Muscle of arm (tissue), 12 donors: Measurements from ENCODE around the gene MMP7. TPM values are rescaled to one million over a fixed set of nuclear protein-coding genes. Genes with fewer than 3 reads are reported as not detected.

Experiments
- DNase-seq: peaks from one replicate; pipeline ENCODE4 v3.0.0-alpha.2; 2013
- polyA plus RNA-seq, 12 donors: library from polyadenylated mRNA; unstranded; fragments of 120-200 nt; gene quantifications; one replicate each; pipeline ENCODE4 v1.2.1, GENCODE V29; 2013; ENCODE audit not compliant: insufficient read length in 12 of 12

Gene MMP7
- polyA plus RNA-seq, 12 donors = not detected

DNA sequence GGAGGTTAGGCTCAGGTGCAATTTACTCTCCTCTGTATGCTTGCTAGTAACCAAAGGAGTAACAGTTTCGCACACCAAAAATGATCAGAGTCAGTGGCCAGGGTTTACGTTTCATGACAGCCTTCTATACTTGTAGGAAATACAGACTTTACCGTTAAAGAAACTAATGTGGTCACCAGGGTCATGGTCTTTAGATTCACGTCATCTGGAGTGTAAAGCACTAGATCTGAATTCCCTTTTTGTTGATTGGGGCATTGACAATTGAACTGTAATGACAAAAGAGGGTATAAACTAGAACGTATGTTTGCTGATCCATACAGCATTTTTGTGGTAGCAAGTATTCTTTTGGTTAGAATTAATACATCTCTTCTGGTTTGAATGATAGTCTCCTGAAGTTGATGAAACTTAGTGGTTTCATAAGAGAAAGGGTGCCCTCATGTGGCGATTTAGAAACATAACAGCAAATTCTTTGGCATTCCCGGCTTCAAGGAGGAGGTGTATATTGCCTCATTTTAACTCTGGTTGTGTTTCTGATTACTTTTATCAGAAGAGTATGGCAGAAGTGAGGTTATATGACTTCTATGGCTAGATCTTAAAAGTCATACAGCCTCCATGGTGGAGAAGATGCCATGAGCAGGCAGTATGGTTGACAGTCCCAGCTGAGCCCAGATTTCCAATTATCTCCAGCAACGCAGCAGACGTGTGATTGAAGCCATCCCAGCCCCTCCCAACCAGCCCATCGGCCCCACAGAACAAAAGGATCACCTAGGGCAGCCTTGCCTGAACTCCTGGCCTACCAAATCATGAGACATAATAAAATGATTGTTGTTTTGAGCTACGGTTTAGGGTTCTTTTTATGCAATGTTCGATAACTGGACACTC is 35.1 kb downstream of the MMP7 start:
- peak; percentile 76 for DNase-seq

DNA sequence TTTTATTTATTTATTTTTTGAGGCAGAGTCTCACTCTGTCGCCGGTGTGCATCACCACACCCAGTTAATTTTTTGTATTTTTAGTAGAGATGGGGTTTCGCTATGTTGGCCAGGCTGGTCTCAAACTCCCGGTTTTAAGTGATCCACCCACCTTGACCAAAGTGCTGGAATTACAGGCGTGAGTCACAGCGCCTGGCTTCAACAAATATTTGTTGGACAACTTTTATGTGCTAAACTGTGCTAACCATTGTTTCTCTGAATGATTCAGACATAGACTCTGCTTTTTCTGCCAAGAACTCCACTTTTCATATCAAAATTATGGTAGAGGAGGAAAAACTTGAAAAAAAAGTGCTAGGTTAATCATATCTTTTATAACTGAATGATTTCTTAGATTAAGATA is 36.3 kb downstream of the MMP7 start:
- DNase-seq = no peak

DNA sequence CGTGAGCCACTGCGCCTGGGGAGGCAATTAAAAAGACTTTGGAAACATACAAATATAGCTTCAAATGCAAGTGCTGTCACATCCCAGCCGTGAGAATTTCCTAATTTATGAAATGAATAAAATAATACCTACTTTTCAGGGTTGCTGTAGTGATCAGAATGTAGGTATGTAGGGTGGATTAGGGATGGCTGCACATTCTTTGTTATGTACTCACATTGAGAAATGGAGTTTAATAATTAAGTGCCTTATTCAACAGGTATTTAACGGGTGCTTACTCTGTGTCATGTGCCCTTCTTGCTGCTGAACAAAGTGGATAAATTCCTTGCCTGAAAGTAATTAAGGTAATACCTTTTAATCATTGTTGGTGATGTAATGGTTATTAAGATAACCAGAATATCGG is 37.0 kb downstream of the MMP7 start:
- DNase-seq = no peak

DNA sequence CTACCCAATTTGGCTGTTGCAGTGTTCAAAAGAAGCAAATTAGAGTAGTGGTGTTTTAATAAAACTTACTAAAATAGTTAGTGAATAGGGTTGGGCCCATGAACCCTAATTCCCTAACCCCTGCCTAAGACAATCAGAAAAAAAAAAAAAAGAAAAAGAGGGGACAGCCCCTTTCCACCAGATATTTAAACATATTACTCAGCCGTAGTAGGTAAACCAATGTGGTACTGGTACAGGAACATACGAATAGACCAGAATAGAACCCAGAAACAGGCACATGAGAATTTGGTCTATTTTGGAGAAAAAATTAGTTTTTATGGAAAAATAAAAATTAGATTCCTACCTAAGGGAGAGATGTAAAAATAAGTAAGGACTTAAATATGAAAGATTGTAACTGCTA is 38.6 kb downstream of the MMP7 start:
- no peak for DNase-seq

DNA sequence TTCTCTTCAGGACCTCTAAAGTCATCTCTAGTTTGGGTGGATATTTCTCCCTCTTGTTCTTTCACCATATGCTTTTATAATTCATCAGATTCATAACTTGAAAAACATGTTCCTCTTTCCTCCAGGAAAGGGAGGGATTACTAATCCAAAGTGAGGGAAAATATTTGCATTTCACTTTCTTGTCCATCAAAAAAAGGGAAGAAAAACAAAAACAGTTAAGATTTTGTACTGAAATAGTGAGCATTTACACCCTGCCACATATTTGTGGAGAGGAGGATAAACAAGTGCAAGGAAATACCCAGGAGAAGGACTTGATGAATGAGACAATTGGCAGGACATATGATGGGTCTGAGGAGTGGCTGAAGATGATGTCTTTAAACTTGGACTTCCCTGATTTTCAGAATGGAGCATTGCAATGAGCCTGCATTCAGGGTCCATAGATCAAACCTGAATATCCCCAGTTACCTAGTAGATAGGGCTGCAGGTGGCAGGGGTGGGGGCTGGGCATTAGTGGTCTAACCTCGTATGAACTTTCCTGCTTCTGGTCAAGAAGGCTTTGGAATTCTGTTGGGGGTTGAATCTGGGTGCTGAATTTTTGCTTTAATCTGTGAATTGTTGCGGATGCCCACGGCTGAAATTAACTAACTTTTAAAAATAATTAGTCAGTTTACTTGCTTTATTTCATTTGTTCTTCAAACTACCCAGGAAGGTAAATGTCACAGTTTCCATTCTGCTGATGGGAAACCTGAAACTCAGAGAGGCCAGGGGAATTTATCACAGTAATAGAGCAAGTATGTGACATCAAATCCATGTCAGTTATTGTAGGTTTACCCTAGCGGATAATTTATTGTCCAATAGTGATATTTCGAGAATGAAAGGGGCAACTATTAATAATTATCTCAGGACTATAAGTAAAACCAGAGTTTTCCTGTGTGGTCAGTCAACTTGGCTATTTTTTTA is 41.1 kb downstream of the MMP7 start:
- DNase-seq = no peak

DNA sequence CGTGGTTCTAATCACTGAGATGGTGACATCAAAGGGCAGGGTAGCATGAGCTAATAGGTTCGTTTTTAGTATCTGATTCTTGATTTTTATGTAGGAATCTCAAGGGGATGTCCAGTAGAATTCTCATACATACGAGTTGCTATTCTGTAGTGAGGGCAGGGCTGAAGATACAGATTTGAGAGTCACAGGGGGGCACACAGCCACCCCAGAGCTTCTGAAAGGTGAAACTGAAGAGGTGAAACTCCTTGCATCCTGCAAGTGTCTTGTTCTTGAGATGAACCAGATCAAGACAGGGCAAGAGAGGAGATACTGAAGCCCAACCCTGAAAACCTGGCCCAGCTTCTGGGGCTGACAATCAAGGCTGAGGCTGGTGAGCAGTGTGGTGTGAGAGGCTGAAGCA is 42.3 kb downstream of the MMP7 start:
- no peak for DNase-seq

DNA sequence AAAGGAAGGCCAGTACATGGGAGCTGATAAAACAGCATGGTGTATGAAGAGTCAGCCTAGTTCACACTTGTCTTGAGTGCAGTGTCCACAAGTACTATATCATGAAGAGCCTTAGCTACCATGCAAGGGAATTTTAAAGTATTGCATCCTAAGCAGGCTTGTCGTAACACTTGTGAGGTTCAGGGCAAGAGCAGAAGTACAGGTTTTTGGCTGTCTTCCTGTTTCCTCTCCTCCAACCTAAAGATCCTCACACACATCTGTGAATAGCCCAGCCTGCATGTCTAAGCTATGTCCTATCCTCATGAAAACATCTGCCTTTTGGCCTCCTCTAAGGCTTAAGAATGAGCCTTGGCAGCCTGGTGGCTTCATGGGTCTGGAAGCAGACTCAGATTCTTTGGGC is 43.3 kb downstream of the MMP7 start:
- no peak for DNase-seq

DNA sequence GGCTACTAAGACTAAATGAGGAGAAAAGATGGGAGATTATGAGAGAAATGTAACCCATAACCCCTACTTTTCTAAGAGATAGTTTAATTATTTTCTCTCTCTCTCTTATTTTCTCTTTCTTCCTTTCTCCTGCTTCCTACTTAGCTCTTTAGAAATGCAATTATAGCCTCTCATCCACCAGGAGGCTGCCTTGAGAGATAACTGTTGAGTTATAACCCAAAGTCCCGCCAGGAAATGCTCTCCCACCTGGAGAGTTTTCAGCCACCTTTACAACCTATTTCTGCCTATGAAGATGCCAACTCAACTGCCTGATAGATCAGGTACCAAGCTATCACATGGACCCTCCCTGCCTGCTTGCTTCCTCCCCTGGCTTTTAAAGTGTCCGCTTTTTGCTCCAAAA is 44.0 kb downstream of the MMP7 start:
- DNase-seq = no peak

DNA sequence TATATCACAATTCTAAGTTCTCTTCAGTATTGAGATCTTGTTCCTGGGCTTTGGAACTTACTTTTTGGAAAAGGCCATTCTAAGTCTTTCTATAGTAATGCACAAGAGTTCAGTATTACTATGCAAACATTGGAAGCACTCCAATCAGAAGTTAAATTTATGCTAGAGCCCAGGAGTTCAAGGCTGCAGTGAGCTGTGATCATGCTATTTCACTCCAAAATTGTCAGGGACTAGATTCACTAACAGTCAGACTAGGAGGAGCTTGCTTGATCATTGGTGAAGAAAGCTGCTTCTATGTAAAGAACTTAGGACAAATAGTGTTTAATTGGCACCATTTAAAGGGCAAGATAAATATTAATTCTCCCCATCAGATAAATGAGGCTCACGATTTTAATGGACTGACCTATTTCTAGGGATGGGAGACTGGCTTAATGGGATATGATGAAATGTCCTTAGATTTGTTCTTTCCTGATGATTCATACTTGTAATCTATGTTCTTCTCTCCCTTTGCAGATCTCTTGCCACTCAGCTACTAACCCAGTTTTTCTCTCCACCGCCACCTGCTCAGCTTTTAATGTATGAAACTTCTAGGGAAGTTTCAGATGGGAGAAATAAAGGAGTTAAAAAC is 45.3 kb downstream of the MMP7 start:
- no peak for DNase-seq

DNA sequence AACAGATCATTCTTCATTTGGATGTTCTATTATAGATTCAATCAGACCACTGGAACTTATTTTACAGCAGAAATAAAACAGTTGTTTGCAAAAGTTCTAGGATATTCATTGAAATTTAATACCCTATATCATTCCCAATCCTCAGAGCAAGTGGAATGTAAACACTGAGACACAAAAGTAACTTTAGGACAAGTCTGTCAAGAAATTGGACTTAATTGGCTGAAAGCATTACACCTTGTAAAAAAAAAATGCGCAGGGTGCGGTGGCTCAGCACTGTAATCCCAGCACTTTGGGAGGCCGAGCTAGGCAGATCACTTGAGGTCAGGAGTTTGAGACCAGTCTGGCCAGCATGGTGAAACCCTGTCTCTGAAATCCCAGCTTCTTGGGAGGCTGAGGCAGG is 48.1 kb downstream of the MMP7 start:
- DNase-seq = no peak

DNA sequence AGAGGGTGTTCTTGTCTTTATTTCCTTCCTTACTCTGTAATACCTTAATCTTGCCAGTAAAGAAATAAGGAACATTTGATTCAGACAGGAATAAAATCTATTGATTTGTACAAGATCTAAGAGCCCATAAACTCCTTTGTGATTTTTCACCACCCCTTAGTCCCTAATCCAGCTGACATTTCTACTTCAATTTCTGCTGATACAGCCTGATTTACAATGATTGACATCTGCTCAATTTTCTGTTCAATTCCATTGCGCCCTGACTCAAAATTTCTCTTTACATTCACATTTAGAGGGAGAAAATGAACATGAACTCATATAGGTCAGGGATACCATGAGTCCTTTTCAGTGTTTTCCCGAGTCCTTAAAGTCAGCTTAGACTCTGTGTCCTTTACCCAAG is 50.8 kb downstream of the MMP7 start:
- no peak for DNase-seq

DNA sequence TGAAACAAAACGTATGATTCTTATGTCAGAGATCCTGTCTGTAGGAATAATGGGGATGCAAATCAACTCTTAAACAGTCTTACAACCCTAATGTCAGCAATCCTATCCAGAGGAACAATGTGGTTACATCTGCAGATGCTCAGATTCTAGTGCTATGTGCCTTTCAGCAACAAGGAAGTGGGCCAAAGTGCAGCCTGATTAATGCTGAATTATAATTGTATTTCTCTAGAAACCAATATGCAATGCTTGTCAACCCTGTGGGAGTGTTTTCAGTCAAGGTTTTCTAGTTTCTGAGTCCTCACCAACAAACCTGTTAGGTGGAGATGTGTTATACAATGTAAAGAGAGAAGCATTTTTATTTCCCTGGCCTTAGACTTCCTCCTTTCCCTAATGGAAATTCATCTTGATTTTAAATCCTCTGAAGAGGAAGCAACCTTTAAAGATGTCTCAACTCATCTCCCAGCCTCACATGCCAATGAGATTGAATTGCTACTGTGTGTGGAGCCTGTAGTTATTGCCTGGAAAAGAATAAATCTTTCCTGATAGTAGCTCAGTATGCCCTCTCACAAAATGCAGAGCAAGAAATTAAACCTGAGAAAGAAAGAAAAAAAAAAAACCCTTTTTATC is 51.8 kb downstream of the MMP7 start:
- DNase-seq = no peak

DNA sequence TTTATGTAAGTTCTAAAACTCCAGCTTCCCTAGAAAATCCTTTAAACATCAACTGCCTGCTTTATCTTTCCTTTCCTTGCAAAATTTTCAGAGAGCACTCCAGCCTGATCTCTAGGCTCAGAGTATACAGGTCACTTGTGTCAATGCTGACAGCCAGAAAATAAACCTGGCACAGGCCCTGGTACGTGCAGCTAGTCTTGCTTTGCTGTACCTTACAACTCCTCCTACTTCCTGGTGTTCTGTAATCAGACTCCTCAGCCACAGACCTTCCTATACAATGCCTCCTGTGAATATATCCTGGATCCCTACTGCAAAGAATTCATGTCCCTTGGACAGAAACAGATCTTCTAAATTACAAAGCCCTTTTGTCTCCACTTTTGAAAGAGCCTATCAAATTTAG is 53.7 kb downstream of the MMP7 start:
- no peak for DNase-seq

DNA sequence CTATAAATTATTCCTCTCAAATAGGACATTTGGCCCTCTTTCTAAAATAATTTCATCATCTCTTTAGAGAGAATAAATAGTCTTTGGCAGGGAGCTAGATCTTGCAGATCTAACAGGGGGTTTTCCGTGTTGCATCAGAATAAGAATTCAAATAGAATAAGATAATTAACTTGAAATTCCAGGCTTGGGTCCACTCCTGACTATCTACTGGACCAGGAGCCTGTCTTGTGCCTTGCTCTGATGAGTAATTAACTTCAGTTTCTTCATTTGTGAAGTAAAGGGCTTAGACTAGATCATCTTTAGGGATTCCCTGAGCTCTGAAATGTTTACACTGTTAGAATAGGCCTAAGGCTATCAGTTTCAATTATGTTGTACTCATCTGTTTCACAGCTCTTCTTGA is 54.5 kb downstream of the MMP7 start:
- no peak for DNase-seq

DNA sequence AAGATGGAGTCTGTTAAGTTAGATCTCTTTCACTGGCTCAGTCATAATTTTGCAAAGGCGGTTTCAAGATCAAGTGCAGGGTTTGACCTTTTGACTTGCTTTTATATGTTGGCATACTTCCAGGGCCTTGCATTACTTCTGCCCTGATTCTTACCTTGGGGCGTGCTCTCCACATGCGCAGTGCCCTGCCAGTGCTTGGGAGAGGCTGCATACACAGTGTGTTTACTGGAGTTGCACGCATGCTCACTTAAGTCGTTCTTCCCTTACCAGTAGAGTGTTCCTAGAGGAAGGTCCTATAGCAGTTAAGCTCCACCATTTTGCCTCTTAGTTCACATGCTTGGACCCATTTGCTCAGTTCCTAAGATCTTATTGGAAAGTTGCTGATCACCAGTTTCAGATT is 57.0 kb downstream of the MMP7 start:
- no peak for DNase-seq

DNA sequence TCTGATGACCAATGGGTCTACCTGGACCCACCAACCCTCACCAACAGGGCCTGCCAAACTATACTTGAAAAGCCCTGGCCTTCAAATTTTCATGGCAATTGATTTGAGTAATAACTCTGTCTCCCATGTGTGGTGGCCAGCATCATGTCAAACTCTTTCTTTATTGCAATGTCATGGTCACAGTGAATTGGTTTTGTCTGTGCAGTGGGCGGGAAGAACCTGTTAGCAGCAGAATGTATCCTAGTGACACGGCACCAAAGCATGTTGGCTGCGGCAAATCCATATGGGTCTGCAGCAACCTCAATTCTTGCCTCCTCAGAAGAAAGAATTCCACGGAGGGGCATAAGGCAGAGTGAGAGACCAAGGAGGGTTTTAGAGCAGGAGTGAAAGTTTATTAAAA is 58.4 kb downstream of the MMP7 start:
- DNase-seq = no peak

DNA sequence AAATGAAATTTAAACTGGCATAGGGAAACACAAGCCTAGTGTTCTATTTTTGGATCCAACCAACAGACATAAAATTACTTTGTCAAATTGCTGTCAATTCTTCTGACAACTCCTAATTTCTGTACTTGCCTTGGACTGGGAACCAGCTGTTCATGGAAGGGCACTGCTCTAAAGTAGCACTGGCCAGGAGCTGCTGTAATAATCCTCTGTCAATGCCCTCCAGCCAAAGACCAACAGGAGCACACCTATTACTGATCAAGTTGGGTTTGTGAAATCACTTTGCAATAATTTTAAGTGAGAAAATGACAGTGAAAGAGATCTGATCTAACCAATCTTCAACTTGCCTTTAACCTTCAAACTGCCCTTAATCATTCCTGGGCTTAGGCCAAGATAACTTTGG is 59.1 kb downstream of the MMP7 start:
- DNase-seq = no peak

Other genes starting within 250 kb of the MMP7 start
- gene BIRC3, start 213.3 kb downstream of the MMP7 start, polyA plus RNA-seq = 1 to 10 TPM in 7 of 12 donors, under 1 TPM in 4, not detected in 1; 0.74 to 7.6 (median 1.6) TPM
- 10 to 100 TPM in 11 of 12 donors, not detected in 1; 37.5 to 63.8 (median 51.8) TPM for gene BIRC2, start 183.5 kb downstream of the MMP7 start, polyA plus RNA-seq
- 100 to 1,000 TPM in 11 of 12 donors, not detected in 1; 150 to 233 (median 194) TPM for gene TMEM123, start 78.0 kb downstream of the MMP7 start, polyA plus RNA-seq
- not detected for gene MMP20, start 94.6 kb upstream of the MMP7 start, polyA plus RNA-seq
- gene MMP27, start 175.0 kb upstream of the MMP7 start, polyA plus RNA-seq = 1 to 10 TPM in 2 of 12 donors, under 1 TPM in 4, not detected in 6; 0.08 to 2.5 (median 0.29) TPM
- gene MMP8, start 194.2 kb upstream of the MMP7 start, polyA plus RNA-seq = under 1 TPM in 6 of 12 donors, not detected in 6; 0.05 to 0.37 (median 0.16) TPM
- gene MMP10, start 249.9 kb upstream of the MMP7 start, polyA plus RNA-seq = not detected